Measurements from ENCODE around the gene SYNE4. TPM values are rescaled to one million over a fixed set of nuclear protein-coding genes. Genes with fewer than 3 reads are reported as not detected.

Gene SYNE4
- total and polyA plus RNA-seq, 2 of the 13 experiments (the other 11 are each of a cell fraction or from before 2014, with no cell fraction given): 13.7 to 23.0 TPM

DNA sequence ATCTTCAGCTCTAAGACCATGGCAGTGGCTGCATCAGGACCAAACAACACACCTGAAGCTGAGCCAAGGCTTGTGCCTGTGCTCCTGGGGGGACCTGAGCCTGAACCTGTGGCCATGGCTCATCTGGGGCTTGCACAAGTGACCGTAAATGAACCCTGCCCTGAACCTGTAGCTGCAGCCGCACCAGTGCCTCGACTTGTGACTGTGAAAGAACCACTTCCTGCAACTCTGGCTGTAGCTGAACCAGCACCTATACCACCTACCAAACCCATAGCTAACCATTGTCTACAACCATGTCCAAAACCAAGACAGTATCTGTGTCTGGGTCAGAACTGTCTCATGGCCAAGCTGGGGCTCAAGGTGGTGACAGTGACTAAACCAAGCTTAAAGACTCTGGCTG is 41.8 kb downstream of the SYNE4 start (continued):
- TF ChIP-seq, protein P1, sequence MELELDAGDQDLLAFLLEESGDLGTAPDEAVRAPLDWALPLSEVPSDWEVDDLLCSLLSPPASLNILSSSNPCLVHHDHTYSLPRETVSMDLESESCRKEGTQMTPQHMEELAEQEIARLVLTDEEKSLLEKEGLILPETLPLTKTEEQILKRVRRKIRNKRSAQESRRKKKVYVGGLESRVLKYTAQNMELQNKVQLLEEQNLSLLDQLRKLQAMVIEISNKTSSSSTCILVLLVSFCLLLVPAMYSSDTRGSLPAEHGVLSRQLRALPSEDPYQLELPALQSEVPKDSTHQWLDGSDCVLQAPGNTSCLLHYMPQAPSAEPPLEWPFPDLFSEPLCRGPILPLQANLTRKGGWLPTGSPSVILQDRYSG (CRISPR knock-in tag; IDR thresholded peaks at IDR 0.05): no peak
- no peak for TF ChIP-seq KAT7 (CRISPR knock-in tag; IDR thresholded peaks at IDR 0.05; ENCODE audit: borderline replicate concordance)

DNA sequence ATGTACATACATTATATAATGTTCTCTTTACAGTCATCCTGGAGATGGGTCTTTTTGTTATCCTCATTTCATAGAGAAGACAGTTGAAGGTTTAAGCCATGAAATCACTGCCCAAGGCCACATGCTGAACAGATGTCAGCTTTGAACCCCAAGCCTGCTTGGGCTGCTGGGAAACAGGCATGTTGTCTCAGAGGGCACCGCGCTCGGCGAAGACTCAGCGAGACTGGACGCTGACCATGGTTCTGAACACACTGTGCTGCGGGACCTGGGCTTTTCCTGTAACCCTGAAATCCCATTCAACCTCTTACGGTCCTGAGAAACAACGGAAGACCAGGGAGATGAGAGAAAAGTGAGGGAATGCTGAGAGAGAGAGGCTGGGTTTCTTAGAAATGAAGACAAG is 45.1 kb downstream of the SYNE4 start:
- Histone ChIP-seq H2AFZ (ENCODE audit: low read length) (no peak overlapping the region), H3K36me3 (replicated peaks in 1 of 2; ENCODE audit: control insufficient read depth in 1 of 2, insufficient read depth in 2 of 2, low read length in 2 of 2) (no peaks in the 10 kb centered on the region), H3K9me3 (ENCODE audit: low read length) (no peaks in the 10 kb centered on the region), H3K9ac (ENCODE audit: insufficient read depth, low read depth, low read length) (no peak overlapping the region), H3K4me1 (ENCODE audit: insufficient read depth, low read length) (no peaks in the 10 kb centered on the region), H3K79me2 (ENCODE audit: insufficient read depth, low read length) (no peaks in the 10 kb centered on the region), H3K27me3 (ENCODE audit: control insufficient read depth in 1 of 2, insufficient read depth in 2 of 2, low read length in 2 of 2) (peaks cover 0 to 20% of the 10 kb centered on the region in 2 experiments; a peak in 2 of 5 replicates), H3K4me2 (ENCODE audit: low read depth, low read length) (no peak overlapping the region), H3K4me3 (replicated peaks in 1 of 3; ENCODE audit: insufficient read depth in 1 of 3, low read depth in 2 of 3, low read length in 3 of 3) (no peak overlapping the region), H4K20me1 (ENCODE audit: insufficient read depth, low read length) (peaks cover 9% of the 10 kb centered on the region; the same call in 1 of the 2 replicates), H3K27ac (ENCODE audit: extremely low read length, insufficient read depth, low read length) (no peak overlapping the region)
- WGBS (ENCODE audit: low lambda C conversion rate): under 1% methylated on average over 9 of the region's 9 CpGs
- intact Hi-C loops (cut with micrococcal nuclease; ENCODE audit: unreplicated experiment) (no loop called here), in situ Hi-C loops (cut with HindIII; ENCODE audit: extremely low pct_ligation_motif_present, low pct_unique_long_range_greater_than_20kb) (no loop called here)
- CTCF ChIA-PET (ENCODE audit: low intra/inter-chr PET ratio, low total read pairs): no interaction called here
- DNase-seq (ENCODE audit: low spot score) (peak; percentile 34), ATAC-seq (peak; percentile 78), FAIRE-seq (peak; percentile 66)
- no TSS peak for BruUV-seq (replicated peaks)
- POLR2A ChIA-PET: no interaction called here
- TF ChIP-seq ZNF629 (CRISPR knock-in tag; conservative IDR thresholded peaks at IDR 0.05) (no peak), PTBP1 (IDR thresholded peaks at IDR 0.05; ENCODE audit: low read depth, low read length, poor library complexity, severe bottlenecking) (no peak), ATRX (CRISPR knock-in tag; IDR thresholded peaks at IDR 0.05; ENCODE audit: borderline replicate concordance) (no peak), ZNF605 (CRISPR knock-in tag; IDR thresholded peaks at IDR 0.05) (peak; percentile 72), ZNF773 (CRISPR knock-in tag; IDR thresholded peaks at IDR 0.05; ENCODE audit: borderline replicate concordance) (peak; percentile 87; the same call in 1 of the 2 replicates), REL (CRISPR knock-in tag; conservative IDR thresholded peaks at IDR 0.05) (no peak), ZNF317 (CRISPR knock-in tag; IDR thresholded peaks at IDR 0.05) (no peak), MIER2 (CRISPR knock-in tag; IDR thresholded peaks at IDR 0.05) (peak; percentile 99), ZNF530 (CRISPR knock-in tag; IDR thresholded peaks at IDR 0.05; ENCODE audit: low read depth) (0 out of 2 replicates have a peak, but pooled peaks have one; percentile 66), SRY (CRISPR knock-in tag; IDR thresholded peaks at IDR 0.05) (peak; percentile 81; the same call in 1 of the 2 replicates), ZNF10 (CRISPR knock-in tag; IDR thresholded peaks at IDR 0.05; ENCODE audit: borderline replicate concordance, low read depth) (no peak)
- TF ChIP-seq, protein P2, sequence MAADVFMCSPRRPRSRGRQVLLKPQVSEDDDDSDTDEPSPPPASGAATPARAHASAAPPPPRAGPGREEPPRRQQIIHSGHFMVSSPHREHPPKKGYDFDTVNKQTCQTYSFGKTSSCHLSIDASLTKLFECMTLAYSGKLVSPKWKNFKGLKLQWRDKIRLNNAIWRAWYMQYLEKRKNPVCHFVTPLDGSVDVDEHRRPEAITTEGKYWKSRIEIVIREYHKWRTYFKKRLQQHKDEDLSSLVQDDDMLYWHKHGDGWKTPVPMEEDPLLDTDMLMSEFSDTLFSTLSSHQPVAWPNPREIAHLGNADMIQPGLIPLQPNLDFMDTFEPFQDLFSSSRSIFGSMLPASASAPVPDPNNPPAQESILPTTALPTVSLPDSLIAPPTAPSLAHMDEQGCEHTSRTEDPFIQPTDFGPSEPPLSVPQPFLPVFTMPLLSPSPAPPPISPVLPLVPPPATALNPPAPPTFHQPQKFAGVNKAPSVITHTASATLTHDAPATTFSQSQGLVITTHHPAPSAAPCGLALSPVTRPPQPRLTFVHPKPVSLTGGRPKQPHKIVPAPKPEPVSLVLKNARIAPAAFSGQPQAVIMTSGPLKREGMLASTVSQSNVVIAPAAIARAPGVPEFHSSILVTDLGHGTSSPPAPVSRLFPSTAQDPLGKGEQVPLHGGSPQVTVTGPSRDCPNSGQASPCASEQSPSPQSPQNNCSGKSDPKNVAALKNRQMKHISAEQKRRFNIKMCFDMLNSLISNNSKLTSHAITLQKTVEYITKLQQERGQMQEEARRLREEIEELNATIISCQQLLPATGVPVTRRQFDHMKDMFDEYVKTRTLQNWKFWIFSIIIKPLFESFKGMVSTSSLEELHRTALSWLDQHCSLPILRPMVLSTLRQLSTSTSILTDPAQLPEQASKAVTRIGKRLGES (CRISPR knock-in tag; IDR thresholded peaks at IDR 0.05; ENCODE audit: borderline replicate concordance): peak; percentile 75
- TF ChIP-seq, protein P3, sequence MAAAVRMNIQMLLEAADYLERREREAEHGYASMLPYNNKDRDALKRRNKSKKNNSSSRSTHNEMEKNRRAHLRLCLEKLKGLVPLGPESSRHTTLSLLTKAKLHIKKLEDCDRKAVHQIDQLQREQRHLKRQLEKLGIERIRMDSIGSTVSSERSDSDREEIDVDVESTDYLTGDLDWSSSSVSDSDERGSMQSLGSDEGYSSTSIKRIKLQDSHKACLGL (CRISPR knock-in tag; IDR thresholded peaks at IDR 0.05): 0 out of 2 replicates have a peak, but pooled peaks have one; percentile 27
- TF ChIP-seq, protein P4, sequence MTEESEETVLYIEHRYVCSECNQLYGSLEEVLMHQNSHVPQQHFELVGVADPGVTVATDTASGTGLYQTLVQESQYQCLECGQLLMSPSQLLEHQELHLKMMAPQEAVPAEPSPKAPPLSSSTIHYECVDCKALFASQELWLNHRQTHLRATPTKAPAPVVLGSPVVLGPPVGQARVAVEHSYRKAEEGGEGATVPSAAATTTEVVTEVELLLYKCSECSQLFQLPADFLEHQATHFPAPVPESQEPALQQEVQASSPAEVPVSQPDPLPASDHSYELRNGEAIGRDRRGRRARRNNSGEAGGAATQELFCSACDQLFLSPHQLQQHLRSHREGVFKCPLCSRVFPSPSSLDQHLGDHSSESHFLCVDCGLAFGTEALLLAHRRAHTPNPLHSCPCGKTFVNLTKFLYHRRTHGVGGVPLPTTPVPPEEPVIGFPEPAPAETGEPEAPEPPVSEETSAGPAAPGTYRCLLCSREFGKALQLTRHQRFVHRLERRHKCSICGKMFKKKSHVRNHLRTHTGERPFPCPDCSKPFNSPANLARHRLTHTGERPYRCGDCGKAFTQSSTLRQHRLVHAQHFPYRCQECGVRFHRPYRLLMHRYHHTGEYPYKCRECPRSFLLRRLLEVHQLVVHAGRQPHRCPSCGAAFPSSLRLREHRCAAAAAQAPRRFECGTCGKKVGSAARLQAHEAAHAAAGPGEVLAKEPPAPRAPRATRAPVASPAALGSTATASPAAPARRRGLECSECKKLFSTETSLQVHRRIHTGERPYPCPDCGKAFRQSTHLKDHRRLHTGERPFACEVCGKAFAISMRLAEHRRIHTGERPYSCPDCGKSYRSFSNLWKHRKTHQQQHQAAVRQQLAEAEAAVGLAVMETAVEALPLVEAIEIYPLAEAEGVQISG (CRISPR knock-in tag; IDR thresholded peaks at IDR 0.05): peak; percentile 74

Measured in HepG2 (cell line).